GM12891 (cell line): ENCODE measurements around the gene GRM4.

Experiments
- DNase-seq: peaks from one replicate; pipeline ENCODE4 v3.0.0; 2011; ENCODE audit warnings: low spot score; ENCODE audit not compliant: insufficient read length
- FAIRE-seq: peaks from 2 replicates; lab custom pipeline; 2011; peaks lifted over from hg19 to GRCh38; lab: Jason Lieb, UNC
- PAX5 ChIP-seq: IDR thresholded peaks from 2 replicates; pipeline ENCODE4 v1.6.1; 2011; ENCODE audit warnings: low read length, moderate library complexity, mild to moderate bottlenecking; ENCODE audit not compliant: insufficient read depth, severe bottlenecking
- POLR2A ChIP-seq: IDR thresholded peaks from 2 replicates; pipeline ENCODE4 v1.6.1; 2011; ENCODE audit warnings: low read depth, low read length, control low read depth
- POLR2AphosphoS5 ChIP-seq: IDR thresholded peaks from 2 replicates; pipeline ENCODE4 v1.6.1; 2011; ENCODE audit warnings: low read depth, low read length, control low read depth
- POU2F2 ChIP-seq: IDR thresholded peaks from 2 replicates; pipeline ENCODE4 v1.6.1; 2011; ENCODE audit warnings: low read depth, mild to moderate bottlenecking, control low read depth, low read length, moderate library complexity
- SPI1 ChIP-seq: IDR thresholded peaks from 2 replicates; pipeline ENCODE4 v1.6.1; 2011; ENCODE audit warnings: low read depth, low read length, control low read depth
- TAF1 ChIP-seq: IDR thresholded peaks from 2 replicates; pipeline ENCODE4 v1.6.1; 2011; ENCODE audit warnings: low read depth, low read length, control low read depth

GRM4 gene

GRCh38 chr6:33993653-33994471 lies 152.0 kb downstream of the GRM4 start:
- TF ChIP-seq POU2F2 (no peak), POLR2AphosphoS5 (no peak), PAX5 (no peak), SPI1 (no peak), POLR2A (no peak), TAF1 (no peak)
- DNase-seq (no peak), FAIRE-seq (no peak)

- TF ChIP-seq SPI1 = no peak
- no peak for TF ChIP-seq POU2F2
- no peak for TF ChIP-seq TAF1
- TF ChIP-seq POLR2AphosphoS5 = no peak
- no peak for TF ChIP-seq PAX5
- TF ChIP-seq POLR2A = no peak
- FAIRE-seq (no peak), DNase-seq (no peak)
Observed at GRCh38 chr6:33993091-33993490, 152.8 kb downstream of the GRM4 start.

GRCh38 chr6:33992191-33992590 lies 153.7 kb downstream of the GRM4 start:
- no peak for TF ChIP-seq SPI1
- TF ChIP-seq TAF1 = no peak
- no peak for TF ChIP-seq POU2F2
- no peak for TF ChIP-seq POLR2A
- no peak for TF ChIP-seq PAX5
- TF ChIP-seq POLR2AphosphoS5 = no peak

DNA sequence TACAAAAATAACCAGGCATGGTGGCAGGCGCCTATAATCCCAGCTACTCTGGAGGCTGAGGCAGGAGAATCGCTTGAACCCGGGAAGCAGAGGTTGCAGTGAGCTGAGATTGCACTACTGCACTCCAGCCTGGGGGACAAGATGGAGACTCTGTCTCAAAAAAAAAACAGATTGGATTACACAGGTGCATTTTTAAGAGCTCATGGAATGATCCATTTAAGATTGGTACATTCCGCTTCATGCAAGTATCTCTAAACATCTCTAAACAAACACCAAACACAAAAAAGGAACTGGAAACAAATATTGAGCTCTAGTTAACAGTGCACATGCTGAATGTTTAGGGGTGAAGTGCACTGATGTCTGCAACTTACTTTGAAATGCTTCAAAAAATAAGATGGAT lies 154.3 kb downstream of the GRM4 start:
- DNase-seq = no peak
- FAIRE-seq = no peak
- TF ChIP-seq SPI1 (no peak), PAX5 (no peak), POLR2AphosphoS5 (no peak), TAF1 (no peak), POU2F2 (no peak), POLR2A (no peak)

More at GRCh38 chr6:33992191-33992590, 153.7 kb downstream of the GRM4 start:
- DNase-seq = no peak
- no peak for FAIRE-seq

- no peak for FAIRE-seq
- TF ChIP-seq POLR2AphosphoS5 = no peak
Observed at GRCh38 chr6:33990061-33990541, 155.8 kb downstream of the GRM4 start.

DNA sequence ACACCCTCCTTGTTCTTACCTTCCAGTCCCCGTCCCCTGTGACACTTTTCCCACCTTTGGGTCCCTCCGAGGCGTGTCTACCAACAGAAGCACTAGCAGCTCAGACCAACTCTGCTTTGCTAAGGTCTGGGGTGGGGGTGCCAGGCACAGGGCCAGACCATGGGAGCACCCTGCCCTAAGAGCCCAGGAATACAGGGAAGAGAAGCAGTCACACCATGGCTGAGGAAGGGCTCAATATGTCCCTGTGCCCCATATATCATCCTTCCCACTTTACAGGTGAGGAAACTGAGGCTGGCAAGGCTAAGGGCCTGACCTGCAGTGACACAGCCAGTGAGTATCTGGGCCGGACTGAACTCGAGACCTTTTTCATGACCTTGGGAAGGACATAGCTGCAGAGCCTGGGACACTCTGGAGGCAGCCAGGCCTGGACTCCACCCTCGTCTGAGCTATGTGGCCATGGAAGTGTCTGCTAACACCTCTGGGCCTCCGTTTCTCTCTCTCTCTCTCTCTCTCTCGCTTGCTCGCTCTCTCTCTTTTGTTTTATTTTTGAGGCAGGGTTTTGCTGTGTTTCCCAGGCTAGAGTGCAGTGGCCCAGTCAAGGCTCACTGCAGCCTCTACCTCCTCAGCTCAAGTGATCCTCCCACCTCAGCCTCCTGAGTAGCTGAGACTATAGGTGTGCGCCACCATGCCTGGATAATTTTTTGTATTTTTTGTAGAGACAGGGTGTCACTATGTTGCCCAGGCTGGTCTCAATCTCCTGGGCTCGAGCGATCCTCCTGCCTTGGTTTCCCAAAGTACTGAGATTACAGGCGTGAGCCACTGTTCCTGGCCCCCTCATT lies 156.7 kb downstream of the GRM4 start:
- FAIRE-seq (no peak), DNase-seq (no peak)
- TF ChIP-seq POU2F2 = no peak
- TF ChIP-seq POLR2A = no peak
- no peak for TF ChIP-seq TAF1
- no peak for TF ChIP-seq POLR2AphosphoS5
- TF ChIP-seq SPI1 = no peak
- TF ChIP-seq PAX5 = no peak

More at GRCh38 chr6:33990061-33990541, 155.8 kb downstream of the GRM4 start:
- DNase-seq = no peak

DNA sequence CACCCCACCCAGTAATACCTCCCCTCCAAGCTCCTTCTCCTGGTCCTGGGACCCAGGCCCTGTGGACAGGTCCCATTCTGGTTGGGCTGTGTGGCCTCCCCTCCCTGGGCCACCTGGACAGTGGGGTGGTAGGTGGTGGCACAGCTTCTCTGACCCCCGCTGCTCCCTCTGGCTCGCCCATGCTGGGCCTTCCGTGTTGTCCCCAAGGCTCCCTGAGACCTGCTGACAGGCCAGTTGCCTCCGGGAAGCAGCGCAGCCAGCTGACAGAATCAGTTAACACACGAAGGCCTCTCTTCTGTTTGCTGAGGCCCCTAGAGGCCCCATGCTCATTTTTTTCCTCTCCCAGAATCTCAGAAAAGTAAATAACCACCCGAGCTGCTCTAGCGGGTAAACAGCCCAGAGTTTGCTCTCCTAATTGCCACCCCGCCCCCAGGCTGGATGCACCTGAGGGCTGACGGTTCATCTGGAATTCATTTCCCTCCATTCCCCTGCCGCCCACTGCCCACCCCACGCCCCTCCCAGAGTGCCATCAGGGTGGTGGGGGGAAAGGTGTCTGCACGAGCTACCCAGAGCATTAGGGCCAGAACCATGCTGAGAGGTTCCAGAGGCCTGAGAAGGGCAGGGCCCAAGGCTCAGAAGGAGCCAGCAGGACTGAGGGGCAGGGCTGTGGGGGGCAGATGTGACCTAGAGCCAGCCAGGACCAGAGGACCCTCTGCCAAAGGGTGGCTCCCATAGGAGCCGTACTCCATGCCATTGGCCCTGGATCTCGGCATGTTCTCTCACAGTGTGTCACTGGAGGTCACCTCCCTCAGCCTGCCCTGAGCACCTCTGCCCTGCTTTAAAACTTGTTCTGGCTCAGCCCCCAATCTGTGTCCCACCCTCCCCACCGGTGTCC lies 157.5 kb downstream of the GRM4 start:
- no peak for TF ChIP-seq TAF1
- TF ChIP-seq POLR2A = no peak
- TF ChIP-seq SPI1 = no peak
- TF ChIP-seq POLR2AphosphoS5 = no peak
- no peak for TF ChIP-seq POU2F2
- no peak for TF ChIP-seq PAX5
- DNase-seq (no peak), FAIRE-seq (no peak)

DNA sequence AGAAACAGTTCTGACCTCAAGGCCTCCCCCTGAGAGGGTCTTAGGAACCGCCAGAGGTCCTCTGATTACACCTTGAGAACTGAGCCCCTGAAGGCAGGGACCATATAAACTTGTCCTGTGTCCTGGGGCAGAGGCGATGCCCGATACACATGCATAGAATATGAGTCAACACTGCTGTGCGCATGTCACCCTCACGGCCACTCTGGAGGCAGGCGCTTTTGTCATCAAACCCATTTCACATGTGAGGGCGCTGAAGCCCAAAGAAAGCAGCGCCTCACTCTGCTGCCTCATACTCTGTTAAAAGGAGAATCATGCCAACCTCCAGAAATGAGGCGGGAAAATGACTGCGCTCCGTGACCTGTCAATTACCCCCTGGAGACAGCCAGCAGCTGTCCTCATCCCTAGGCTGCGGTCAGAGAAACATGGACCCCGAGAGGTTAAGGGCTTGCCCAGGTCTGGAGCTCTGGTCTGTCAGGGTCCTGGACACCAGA lies 158.3 kb downstream of the GRM4 start:
- no peak for FAIRE-seq
- TF ChIP-seq POLR2AphosphoS5 = no peak
- TF ChIP-seq SPI1 = no peak
- no peak for TF ChIP-seq PAX5
- DNase-seq = no peak

GRCh38 chr6:33985947-33986346 lies 159.9 kb downstream of the GRM4 start:
- no peak for FAIRE-seq
- DNase-seq = no peak
- TF ChIP-seq TAF1 = no peak
- no peak for TF ChIP-seq POLR2A
- no peak for TF ChIP-seq POLR2AphosphoS5
- TF ChIP-seq PAX5 = no peak
- TF ChIP-seq SPI1 = no peak
- no peak for TF ChIP-seq POU2F2
